ENCODE results near the gene GPR149.
"Not testable (repeated sequence)": the region's sequence is repeated elsewhere in the genome, so short reads cannot be mapped to it uniquely, and the experiment has no call there.

DNA sequence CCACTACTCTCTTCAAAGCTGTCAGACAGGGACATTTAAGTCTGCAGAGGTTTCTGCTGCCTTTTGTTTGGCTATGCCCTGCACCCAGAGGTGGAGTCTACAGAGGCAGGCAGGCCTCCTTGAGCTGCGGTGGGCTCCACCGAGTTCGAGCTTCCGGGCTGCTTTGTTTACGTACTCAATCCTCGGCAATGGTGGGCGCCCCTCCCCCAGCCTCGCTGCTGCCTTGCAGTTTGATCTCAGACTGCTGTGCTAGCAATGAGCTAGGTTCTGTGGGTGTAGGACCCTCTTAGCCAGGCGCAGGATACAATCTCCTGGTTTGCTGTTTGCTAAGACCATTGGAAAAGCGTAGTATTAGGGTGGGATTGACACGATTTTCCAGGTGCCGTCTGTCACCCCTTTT, 9.1 kb upstream of the GPR149 start:
- TF ChIP-seq, protein P1, sequence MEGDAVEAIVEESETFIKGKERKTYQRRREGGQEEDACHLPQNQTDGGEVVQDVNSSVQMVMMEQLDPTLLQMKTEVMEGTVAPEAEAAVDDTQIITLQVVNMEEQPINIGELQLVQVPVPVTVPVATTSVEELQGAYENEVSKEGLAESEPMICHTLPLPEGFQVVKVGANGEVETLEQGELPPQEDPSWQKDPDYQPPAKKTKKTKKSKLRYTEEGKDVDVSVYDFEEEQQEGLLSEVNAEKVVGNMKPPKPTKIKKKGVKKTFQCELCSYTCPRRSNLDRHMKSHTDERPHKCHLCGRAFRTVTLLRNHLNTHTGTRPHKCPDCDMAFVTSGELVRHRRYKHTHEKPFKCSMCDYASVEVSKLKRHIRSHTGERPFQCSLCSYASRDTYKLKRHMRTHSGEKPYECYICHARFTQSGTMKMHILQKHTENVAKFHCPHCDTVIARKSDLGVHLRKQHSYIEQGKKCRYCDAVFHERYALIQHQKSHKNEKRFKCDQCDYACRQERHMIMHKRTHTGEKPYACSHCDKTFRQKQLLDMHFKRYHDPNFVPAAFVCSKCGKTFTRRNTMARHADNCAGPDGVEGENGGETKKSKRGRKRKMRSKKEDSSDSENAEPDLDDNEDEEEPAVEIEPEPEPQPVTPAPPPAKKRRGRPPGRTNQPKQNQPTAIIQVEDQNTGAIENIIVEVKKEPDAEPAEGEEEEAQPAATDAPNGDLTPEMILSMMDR (optimal IDR thresholded peaks at IDR 0.05 in 1 of 3, IDR thresholded peaks at IDR 0.05 in 1 of 3, conservative IDR thresholded peaks at IDR 0.05 in 1 of 3; ENCODE audit: extremely low read depth in 1 of 3, insufficient read depth in 2 of 3, low read length in 3 of 3), result not testable (repeated sequence)
- not testable (repeated sequence) for TF ChIP-seq EZH2 (IDR thresholded peaks at IDR 0.05; ENCODE audit: low read length)

All from keratinocyte (primary cell).